K562 (cell line): ENCODE measurements around the gene NKIRAS1. TPM values are rescaled to one million over a fixed set of nuclear protein-coding genes. Genes with fewer than 3 reads are reported as not detected.
A peak's percentile ranks its signal among the peaks of the same experiment; 100 is the strongest.

ENCODE experiments used
- DACH1 ChIP-seq: fragments of 450-650 bp; IDR thresholded peaks from 2 replicates; pipeline ENCODE4 v1.6.1; 2018; ENCODE audit not compliant: partially characterized antibody
- EHMT2 ChIP-seq: fragments of 450-650 bp; IDR thresholded peaks from 2 replicates; pipeline ENCODE4 v1.6.1; 2018; ENCODE audit warnings: antibody characterized with exemption
- FOXA3 ChIP-seq, 2 experiments: fragments of 450-650 bp in 1 of 2; sonication (generic) in 1 of 2; formaldehyde crosslinking; IDR thresholded peaks in 1 of 2; conservative IDR thresholded peaks in 1 of 2; 2 replicates each; pipeline versions ENCODE4 v1.4.0 to v1.8.0; 2020 to 2022; ENCODE audit warnings: mild to moderate bottlenecking in 2 of 2, missing genetic modification reagents in 1 of 2
- MTF1 ChIP-seq: fragments of 250-450 bp; sonication (Bioruptor Pico); IDR thresholded peaks from 2 replicates; pipeline ENCODE4 v1.9.0; 2021; ENCODE audit warnings: moderate library complexity, mild to moderate bottlenecking, inconsistent platforms, borderline replicate concordance
- NCOA1 ChIP-seq: fragments of 450-650 bp; IDR thresholded peaks from 2 replicates; pipeline ENCODE4 v1.6.1; 2016; ENCODE audit warnings: low read depth
- NR2F6 ChIP-seq: fragments of 450-650 bp; formaldehyde crosslinking; IDR thresholded peaks from 2 replicates; pipeline ENCODE4 v1.4.0; 2020; ENCODE audit warnings: mild to moderate bottlenecking
- NRF1 ChIP-seq, 2 experiments: fragments of 450-650 bp; IDR thresholded peaks in 1 of 2; conservative IDR thresholded peaks in 1 of 2; 2 replicates each; pipeline ENCODE4 v1.6.1; 2014; ENCODE audit warnings: mild to moderate bottlenecking in 2 of 2
- PHB ChIP-seq: fragments of 250-450 bp; sonication (Bioruptor Pico); IDR thresholded peaks from 2 replicates; pipeline ENCODE4 v1.5.0; 2021
- POLR2A ChIP-seq: fragments of 450-650 bp; conservative IDR thresholded peaks from 2 replicates; pipeline ENCODE4 v1.6.1; 2016
- POU5F1 ChIP-seq: fragments of 150-350 bp; IDR thresholded peaks from 2 replicates; pipeline ENCODE4 v1.6.1; 2014; ENCODE audit warnings: borderline replicate concordance, low read length, low read depth, mild to moderate bottlenecking; ENCODE audit not compliant: partially characterized antibody
- PYGO2 ChIP-seq: fragments of 450-650 bp; IDR thresholded peaks from 2 replicates; pipeline ENCODE4 v1.6.1; 2016; ENCODE audit warnings: mild to moderate bottlenecking, missing genetic modification characterization, moderate library complexity, missing compliant biosample characterization
- RCOR1 ChIP-seq, 2 experiments: IDR thresholded peaks; 2 replicates each; pipeline ENCODE4 v1.6.1; 2012; ENCODE audit warnings: low read depth in 2 of 2, low read length in 2 of 2, borderline replicate concordance in 1 of 2, improper control_type of control experiment in 1 of 2
- SAP30 ChIP-seq: fragments of 200-600 bp; sonication (generic); IDR thresholded peaks from 2 replicates; pipeline ENCODE4 v1.6.1; 2012; ENCODE audit warnings: borderline replicate concordance, low read depth, mild to moderate bottlenecking, moderate library complexity, low read length, control low read depth, inconsistent platforms; ENCODE audit not compliant: insufficient read depth, poor library complexity, severe bottlenecking
- TBP ChIP-seq: optimal IDR thresholded peaks from 2 replicates; pipeline ENCODE3; 2011; ENCODE audit warnings: low read depth, low read length, improper control_type of control experiment
- TOE1 ChIP-seq, 2 experiments: fragments of 450-650 bp in 1 of 2; sonication (generic) in 1 of 2; formaldehyde crosslinking in 1 of 2; IDR thresholded peaks; 2 replicates each; pipeline versions ENCODE4 v1.7.1 to v1.8.0; 2016 to 2022; ENCODE audit warnings: borderline replicate concordance in 2 of 2, mild to moderate bottlenecking in 2 of 2, antibody characterized with exemption in 1 of 2, inconsistent platforms in 1 of 2, low read depth in 1 of 2, missing genetic modification reagents in 1 of 2, moderate library complexity in 1 of 2
- XRCC5 ChIP-seq: fragments of 200-400 bp; formaldehyde crosslinking; IDR thresholded peaks from 2 replicates; pipeline ENCODE4 v1.6.1; 2017; ENCODE audit warnings: low read depth, mild to moderate bottlenecking, low read length
- ZKSCAN3 ChIP-seq: fragments of 250-450 bp; sonication (Bioruptor Pico); IDR thresholded peaks from 2 replicates; pipeline ENCODE4 v1.4.0; 2020
- ZNF24 ChIP-seq: fragments of 450-650 bp; IDR thresholded peaks from 2 replicates; pipeline ENCODE4 v1.6.1; 2016
- ZNF695 ChIP-seq: fragments of 450-650 bp; formaldehyde crosslinking; IDR thresholded peaks from 2 replicates; pipeline ENCODE4 v1.4.0; 2020; ENCODE audit warnings: mild to moderate bottlenecking, moderate library complexity
- ZNF780A ChIP-seq: fragments of 250-450 bp; sonication (Bioruptor Pico); IDR thresholded peaks from 2 replicates; pipeline ENCODE4 v1.5.0; 2021; ENCODE audit warnings: mild to moderate bottlenecking
- ZNF79 ChIP-seq: fragments of 250-450 bp; sonication (Bioruptor Pico); IDR thresholded peaks from 2 replicates; pipeline ENCODE4 v1.4.0; 2020; ENCODE audit warnings: low read depth, mild to moderate bottlenecking, moderate library complexity
- polyA plus RNA-seq, 8 experiments: library from polyadenylated mRNA; depleted of rRNA in 4 of 8; stranded (reverse) in 5 of 8; unstranded in 3 of 8; fragments of >200 nt; fragmentation: Nextera tagmentation in 2 of 8; fragmentation: Illumina TruSeq in 1 of 8; extraction: Ambion mirVana in 2 of 8; extraction: Trizol in 1 of 8; gene quantifications; 2 replicates each; pipeline versions ENCODE4 v1.2.1 to v1.2.3, GENCODE V29; 2011 to 2014; ENCODE audit warnings: inconsistent platforms in 1 of 8, missing spikeins in 1 of 8
- total RNA-seq, 7 experiments: library from RNA; depleted of rRNA in 6 of 7; stranded (reverse); fragments of >200 nt in 6 of 7; fragmentation: Illumina TruSeq in 2 of 7; extraction: Trizol in 2 of 7; gene quantifications; 2 replicates each; pipeline versions ENCODE4 v1.2.1 to v1.2.3, GENCODE V29; 2011 to 2021; ENCODE audit warnings: low replicate concordance in 1 of 7
- TF ChIP-seq, protein P1 (sequence below): fragments of 450-650 bp; IDR thresholded peaks from 2 replicates; pipeline ENCODE4 v1.6.1; 2017; ENCODE audit warnings: mild to moderate bottlenecking, moderate library complexity
- TF ChIP-seq, protein P2 (sequence below): fragments of 450-650 bp; formaldehyde crosslinking; IDR thresholded peaks from 2 replicates; pipeline ENCODE4 v1.4.0; 2022; ENCODE audit warnings: missing genetic modification characterization
- TF ChIP-seq, protein P3 (sequence below): conservative IDR thresholded peaks from 2 replicates; pipeline ENCODE4 v1.6.1; 2011; ENCODE audit warnings: low read depth, mild to moderate bottlenecking, low read length; ENCODE audit not compliant: control insufficient read depth
- TF ChIP-seq, protein P4 (sequence below): IDR thresholded peaks from 2 replicates; pipeline ENCODE4 v1.6.1; 2012; ENCODE audit warnings: low read depth, low read length, improper control_type of control experiment, borderline replicate concordance

The NKIRAS1 gene
- total and polyA plus RNA-seq, 9 of the 15 experiments (the other 6 are each of a cell fraction or from before 2014, with no cell fraction given) = 5.1 to 10.3 (median 6.3) TPM

DNA sequence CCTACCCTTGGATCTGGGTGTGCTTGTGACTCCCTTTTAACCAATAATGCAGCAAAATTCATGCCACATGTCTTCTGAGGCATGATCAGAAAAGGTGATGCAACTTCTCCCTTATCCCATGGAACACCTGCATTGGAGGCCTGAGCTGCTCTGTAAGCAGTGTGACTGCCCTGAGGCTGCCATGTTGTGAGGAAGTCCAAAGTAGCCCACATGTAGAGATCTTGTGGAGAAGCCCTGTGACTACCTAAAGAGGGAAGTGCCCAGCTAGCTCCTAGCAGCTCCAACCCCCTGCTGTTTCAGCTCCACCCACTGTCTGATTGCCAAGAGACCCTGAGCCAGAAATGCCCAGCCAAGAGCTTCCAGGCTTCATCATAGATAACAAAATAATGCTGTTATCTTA lies 21.9 kb upstream of the NKIRAS1 start (continued):
- TF ChIP-seq MTF1 (no peak), SAP30 (no peak), PHB (no peak), XRCC5 (no peak), NCOA1 (no peak), POLR2A (no peak), TBP (no peak), ZNF24 (no peak), RCOR1 (IDR thresholded peaks at IDR 0.05; ENCODE audit: borderline replicate concordance in 1 of 2, low read depth in 2 of 2, low read length in 2 of 2) (no peak), ZNF780A (CRISPR knock-in tag) (no peak), FOXA3 (CRISPR knock-in tag; conservative IDR thresholded peaks at IDR 0.05 in 1 of 2, IDR thresholded peaks at IDR 0.05 in 1 of 2) (no peak), NRF1 (conservative IDR thresholded peaks at IDR 0.05 in 1 of 2, IDR thresholded peaks at IDR 0.05 in 1 of 2) (0 out of 4 replicates have a peak, but pooled peaks of 1 of the 2 experiments have one; percentile 11), ZNF695 (CRISPR knock-in tag) (no peak), POU5F1 (no peak), NR2F6 (CRISPR knock-in tag) (no peak), TOE1 (IDR thresholded peaks at IDR 0.05; ENCODE audit: borderline replicate concordance) (no peak), TOE1 (CRISPR knock-in tag; IDR thresholded peaks at IDR 0.05; ENCODE audit: borderline replicate concordance, low read depth) (no peak), PYGO2 (tag) (no peak), EHMT2 (peak; percentile 21; the same call in 1 of the 2 replicates), DACH1 (no peak), ZNF79 (CRISPR knock-in tag) (no peak), ZKSCAN3 (CRISPR knock-in tag) (no peak)
- TF ChIP-seq, protein P1, sequence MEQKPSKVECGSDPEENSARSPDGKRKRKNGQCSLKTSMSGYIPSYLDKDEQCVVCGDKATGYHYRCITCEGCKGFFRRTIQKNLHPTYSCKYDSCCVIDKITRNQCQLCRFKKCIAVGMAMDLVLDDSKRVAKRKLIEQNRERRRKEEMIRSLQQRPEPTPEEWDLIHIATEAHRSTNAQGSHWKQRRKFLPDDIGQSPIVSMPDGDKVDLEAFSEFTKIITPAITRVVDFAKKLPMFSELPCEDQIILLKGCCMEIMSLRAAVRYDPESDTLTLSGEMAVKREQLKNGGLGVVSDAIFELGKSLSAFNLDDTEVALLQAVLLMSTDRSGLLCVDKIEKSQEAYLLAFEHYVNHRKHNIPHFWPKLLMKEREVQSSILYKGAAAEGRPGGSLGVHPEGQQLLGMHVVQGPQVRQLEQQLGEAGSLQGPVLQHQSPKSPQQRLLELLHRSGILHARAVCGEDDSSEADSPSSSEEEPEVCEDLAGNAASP = no peak
- TF ChIP-seq, protein P2, sequence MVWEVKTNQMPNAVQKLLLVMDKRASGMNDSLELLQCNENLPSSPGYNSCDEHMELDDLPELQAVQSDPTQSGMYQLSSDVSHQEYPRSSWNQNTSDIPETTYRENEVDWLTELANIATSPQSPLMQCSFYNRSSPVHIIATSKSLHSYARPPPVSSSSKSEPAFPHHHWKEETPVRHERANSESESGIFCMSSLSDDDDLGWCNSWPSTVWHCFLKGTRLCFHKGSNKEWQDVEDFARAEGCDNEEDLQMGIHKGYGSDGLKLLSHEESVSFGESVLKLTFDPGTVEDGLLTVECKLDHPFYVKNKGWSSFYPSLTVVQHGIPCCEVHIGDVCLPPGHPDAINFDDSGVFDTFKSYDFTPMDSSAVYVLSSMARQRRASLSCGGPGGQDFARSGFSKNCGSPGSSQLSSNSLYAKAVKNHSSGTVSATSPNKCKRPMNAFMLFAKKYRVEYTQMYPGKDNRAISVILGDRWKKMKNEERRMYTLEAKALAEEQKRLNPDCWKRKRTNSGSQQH (CRISPR knock-in tag) = no peak
- TF ChIP-seq, protein P3, sequence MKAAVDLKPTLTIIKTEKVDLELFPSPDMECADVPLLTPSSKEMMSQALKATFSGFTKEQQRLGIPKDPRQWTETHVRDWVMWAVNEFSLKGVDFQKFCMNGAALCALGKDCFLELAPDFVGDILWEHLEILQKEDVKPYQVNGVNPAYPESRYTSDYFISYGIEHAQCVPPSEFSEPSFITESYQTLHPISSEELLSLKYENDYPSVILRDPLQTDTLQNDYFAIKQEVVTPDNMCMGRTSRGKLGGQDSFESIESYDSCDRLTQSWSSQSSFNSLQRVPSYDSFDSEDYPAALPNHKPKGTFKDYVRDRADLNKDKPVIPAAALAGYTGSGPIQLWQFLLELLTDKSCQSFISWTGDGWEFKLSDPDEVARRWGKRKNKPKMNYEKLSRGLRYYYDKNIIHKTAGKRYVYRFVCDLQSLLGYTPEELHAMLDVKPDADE = no peak
- TF ChIP-seq, protein P4, sequence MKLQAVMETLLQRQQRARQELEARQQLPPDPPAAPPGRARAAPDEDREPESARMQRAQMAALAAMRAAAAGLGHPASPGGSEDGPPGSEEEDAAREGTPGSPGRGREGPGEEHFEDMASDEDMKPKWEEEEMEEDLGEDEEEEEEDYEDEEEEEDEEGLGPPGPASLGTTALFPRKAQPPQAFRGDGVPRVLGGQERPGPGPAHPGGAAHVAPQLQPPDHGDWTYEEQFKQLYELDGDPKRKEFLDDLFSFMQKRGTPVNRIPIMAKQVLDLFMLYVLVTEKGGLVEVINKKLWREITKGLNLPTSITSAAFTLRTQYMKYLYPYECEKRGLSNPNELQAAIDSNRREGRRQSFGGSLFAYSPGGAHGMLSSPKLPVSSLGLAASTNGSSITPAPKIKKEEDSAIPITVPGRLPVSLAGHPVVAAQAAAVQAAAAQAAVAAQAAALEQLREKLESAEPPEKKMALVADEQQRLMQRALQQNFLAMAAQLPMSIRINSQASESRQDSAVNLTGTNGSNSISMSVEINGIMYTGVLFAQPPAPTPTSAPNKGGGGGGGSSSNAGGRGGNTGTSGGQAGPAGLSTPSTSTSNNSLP = no peak
